Measurements from ENCODE around the gene KRT77.

KRT77 gene

GRCh38 chr12:52691076-52691840 lies 12.1 kb downstream of the KRT77 start:
- DNase-seq: peak; percentile 44 to 51

GRCh38 chr12:52690351-52691075 lies 12.8 kb downstream of the KRT77 start:
- DNase-seq: no peak

- no peak for DNase-seq
These were observed 13.4 kb downstream of the KRT77 start for GRCh38 chr12:52689936-52690335.

- no peak for DNase-seq
These were observed 14.1 kb downstream of the KRT77 start for GRCh38 chr12:52689239-52689638.

- DNase-seq: no peak
These were observed 14.8 kb downstream of the KRT77 start for GRCh38 chr12:52688481-52688880.

GRCh38 chr12:52687497-52688385 lies 15.6 kb downstream of the KRT77 start:
- no peak for DNase-seq

GRCh38 chr12:52686756-52687487 lies 16.4 kb downstream of the KRT77 start:
- DNase-seq: no peak

GRCh38 chr12:52686063-52686462 lies 17.3 kb downstream of the KRT77 start:
- DNase-seq: no peak

- no peak for DNase-seq
These were observed 17.9 kb downstream of the KRT77 start for GRCh38 chr12:52685406-52685890.

GRCh38 chr12:52684431-52684830 lies 18.9 kb downstream of the KRT77 start:
- no peak for DNase-seq

- no peak for DNase-seq
These were observed 19.6 kb downstream of the KRT77 start for GRCh38 chr12:52683575-52684300.

GRCh38 chr12:52682938-52683574 lies 20.3 kb downstream of the KRT77 start:
- no peak for DNase-seq

- DNase-seq: no peak
These were observed 21.0 kb downstream of the KRT77 start for GRCh38 chr12:52682381-52682660.

- DNase-seq: peak; percentile 6 to 9
These were observed 21.6 kb downstream of the KRT77 start for GRCh38 chr12:52681526-52682380.

GRCh38 chr12:52680363-52680762 lies 23.0 kb downstream of the KRT77 start, which contains the start of gene KRT1:
TSS of gene KRT1 (minus strand) at chr12:52680407. CDS start at chr12:52680348, 59 bp downstream.
- DNase-seq: no peak

GRCh38 chr12:52679875-52680274 lies 23.4 kb downstream of the KRT77 start:
- DNase-seq: no peak

- DNase-seq: no peak
These were observed 25.7 kb downstream of the KRT77 start for GRCh38 chr12:52677671-52678070.

- no peak for DNase-seq
These were observed 26.2 kb downstream of the KRT77 start for GRCh38 chr12:52677126-52677525.

- DNase-seq: no peak
These were observed 27.2 kb downstream of the KRT77 start for GRCh38 chr12:52676163-52676562.

GRCh38 chr12:52675301-52675701 lies 28.0 kb downstream of the KRT77 start:
- DNase-seq: no peak
